Measurements from ENCODE around the gene HTRA3. TPM values are rescaled to one million over a fixed set of nuclear protein-coding genes. Genes with fewer than 3 reads are reported as not detected.

Gene HTRA3
- total and polyA plus RNA-seq, 4 donors, result 0.36 to 1.2 (median 1.1) TPM

DNA sequence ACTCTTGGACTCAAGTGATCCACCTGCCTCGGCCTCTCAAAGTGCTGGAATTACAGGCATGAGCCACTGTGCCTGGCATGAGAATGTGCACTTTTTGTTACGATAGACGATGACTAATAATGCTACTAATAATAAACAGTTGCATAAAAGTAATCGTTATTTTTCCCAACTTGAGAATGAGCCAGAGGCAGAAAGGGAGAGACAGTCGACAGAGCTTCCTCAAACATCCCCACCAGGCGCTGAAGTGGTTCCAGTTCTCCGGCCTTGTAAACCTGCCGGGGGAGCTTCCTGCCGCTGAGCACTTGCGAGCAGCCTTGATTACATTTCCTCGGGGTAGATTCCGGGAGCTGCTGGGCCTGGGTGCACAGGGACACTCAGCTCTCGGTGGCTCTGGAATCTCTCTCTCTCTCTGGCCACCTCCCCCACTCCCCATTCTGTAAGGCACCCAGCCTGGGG, 8.9 kb upstream of the HTRA3 start:
- H3K27me3 ChIP-seq (ENCODE audit: control insufficient read depth in 4 of 4, insufficient read depth in 4 of 4, low read length in 3 of 4), result no peaks in the 10 kb centered on the region
- no peak overlapping the region for H3K4me3 ChIP-seq (ENCODE audit: low read depth in 1 of 3, low read length in 3 of 3)
- no peak for DNase-seq (ENCODE audit: low spot score)
- no peaks in the 10 kb centered on the region for H3K9me3 ChIP-seq (ENCODE audit: control insufficient read depth in 4 of 4, low read length in 3 of 4)
- no peak for TF ChIP-seq FOXA1 (IDR thresholded peaks at IDR 0.05)
- TF ChIP-seq SP1 (IDR thresholded peaks at IDR 0.05), result no peak
- TF ChIP-seq YY1 (IDR thresholded peaks at IDR 0.05), result no peak
- no peak for TF ChIP-seq NR2F2 (IDR thresholded peaks at IDR 0.05)
- no peak for TF ChIP-seq RAD21 (IDR thresholded peaks at IDR 0.05)
- TF ChIP-seq TAF1 (conservative IDR thresholded peaks at IDR 0.05), result no peak
- TF ChIP-seq, protein P1, sequence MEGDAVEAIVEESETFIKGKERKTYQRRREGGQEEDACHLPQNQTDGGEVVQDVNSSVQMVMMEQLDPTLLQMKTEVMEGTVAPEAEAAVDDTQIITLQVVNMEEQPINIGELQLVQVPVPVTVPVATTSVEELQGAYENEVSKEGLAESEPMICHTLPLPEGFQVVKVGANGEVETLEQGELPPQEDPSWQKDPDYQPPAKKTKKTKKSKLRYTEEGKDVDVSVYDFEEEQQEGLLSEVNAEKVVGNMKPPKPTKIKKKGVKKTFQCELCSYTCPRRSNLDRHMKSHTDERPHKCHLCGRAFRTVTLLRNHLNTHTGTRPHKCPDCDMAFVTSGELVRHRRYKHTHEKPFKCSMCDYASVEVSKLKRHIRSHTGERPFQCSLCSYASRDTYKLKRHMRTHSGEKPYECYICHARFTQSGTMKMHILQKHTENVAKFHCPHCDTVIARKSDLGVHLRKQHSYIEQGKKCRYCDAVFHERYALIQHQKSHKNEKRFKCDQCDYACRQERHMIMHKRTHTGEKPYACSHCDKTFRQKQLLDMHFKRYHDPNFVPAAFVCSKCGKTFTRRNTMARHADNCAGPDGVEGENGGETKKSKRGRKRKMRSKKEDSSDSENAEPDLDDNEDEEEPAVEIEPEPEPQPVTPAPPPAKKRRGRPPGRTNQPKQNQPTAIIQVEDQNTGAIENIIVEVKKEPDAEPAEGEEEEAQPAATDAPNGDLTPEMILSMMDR (IDR thresholded peaks at IDR 0.05; ENCODE audit: low read depth, low read length, missing input control), result no peak
- TF ChIP-seq FOXA2 (IDR thresholded peaks at IDR 0.05), result no peak
- no peak for TF ChIP-seq HNF4A (conservative IDR thresholded peaks at IDR 0.05)
- TF ChIP-seq, protein P2, sequence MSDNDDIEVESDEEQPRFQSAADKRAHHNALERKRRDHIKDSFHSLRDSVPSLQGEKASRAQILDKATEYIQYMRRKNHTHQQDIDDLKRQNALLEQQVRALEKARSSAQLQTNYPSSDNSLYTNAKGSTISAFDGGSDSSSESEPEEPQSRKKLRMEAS (IDR thresholded peaks at IDR 0.05), result no peak
- TF ChIP-seq, protein P3, sequence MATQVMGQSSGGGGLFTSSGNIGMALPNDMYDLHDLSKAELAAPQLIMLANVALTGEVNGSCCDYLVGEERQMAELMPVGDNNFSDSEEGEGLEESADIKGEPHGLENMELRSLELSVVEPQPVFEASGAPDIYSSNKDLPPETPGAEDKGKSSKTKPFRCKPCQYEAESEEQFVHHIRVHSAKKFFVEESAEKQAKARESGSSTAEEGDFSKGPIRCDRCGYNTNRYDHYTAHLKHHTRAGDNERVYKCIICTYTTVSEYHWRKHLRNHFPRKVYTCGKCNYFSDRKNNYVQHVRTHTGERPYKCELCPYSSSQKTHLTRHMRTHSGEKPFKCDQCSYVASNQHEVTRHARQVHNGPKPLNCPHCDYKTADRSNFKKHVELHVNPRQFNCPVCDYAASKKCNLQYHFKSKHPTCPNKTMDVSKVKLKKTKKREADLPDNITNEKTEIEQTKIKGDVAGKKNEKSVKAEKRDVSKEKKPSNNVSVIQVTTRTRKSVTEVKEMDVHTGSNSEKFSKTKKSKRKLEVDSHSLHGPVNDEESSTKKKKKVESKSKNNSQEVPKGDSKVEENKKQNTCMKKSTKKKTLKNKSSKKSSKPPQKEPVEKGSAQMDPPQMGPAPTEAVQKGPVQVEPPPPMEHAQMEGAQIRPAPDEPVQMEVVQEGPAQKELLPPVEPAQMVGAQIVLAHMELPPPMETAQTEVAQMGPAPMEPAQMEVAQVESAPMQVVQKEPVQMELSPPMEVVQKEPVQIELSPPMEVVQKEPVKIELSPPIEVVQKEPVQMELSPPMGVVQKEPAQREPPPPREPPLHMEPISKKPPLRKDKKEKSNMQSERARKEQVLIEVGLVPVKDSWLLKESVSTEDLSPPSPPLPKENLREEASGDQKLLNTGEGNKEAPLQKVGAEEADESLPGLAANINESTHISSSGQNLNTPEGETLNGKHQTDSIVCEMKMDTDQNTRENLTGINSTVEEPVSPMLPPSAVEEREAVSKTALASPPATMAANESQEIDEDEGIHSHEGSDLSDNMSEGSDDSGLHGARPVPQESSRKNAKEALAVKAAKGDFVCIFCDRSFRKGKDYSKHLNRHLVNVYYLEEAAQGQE (IDR thresholded peaks at IDR 0.05), result no peak
- TF ChIP-seq, protein P4, sequence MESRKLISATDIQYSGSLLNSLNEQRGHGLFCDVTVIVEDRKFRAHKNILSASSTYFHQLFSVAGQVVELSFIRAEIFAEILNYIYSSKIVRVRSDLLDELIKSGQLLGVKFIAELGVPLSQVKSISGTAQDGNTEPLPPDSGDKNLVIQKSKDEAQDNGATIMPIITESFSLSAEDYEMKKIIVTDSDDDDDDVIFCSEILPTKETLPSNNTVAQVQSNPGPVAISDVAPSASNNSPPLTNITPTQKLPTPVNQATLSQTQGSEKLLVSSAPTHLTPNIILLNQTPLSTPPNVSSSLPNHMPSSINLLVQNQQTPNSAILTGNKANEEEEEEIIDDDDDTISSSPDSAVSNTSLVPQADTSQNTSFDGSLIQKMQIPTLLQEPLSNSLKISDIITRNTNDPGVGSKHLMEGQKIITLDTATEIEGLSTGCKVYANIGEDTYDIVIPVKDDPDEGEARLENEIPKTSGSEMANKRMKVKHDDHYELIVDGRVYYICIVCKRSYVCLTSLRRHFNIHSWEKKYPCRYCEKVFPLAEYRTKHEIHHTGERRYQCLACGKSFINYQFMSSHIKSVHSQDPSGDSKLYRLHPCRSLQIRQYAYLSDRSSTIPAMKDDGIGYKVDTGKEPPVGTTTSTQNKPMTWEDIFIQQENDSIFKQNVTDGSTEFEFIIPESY (IDR thresholded peaks at IDR 0.05), result no peak
- TF ChIP-seq JUND (IDR thresholded peaks at IDR 0.05), result no peak
- H3K36me3 ChIP-seq (ENCODE audit: control insufficient read depth in 4 of 4, insufficient read depth in 3 of 4, low read depth in 1 of 4, low read length in 3 of 4), result no peaks in the 10 kb centered on the region
- no peak overlapping the region for H3K9ac ChIP-seq (ENCODE audit: low read depth in 1 of 2, low read length in 2 of 2)
- no peaks in the 10 kb centered on the region for H3K4me1 ChIP-seq (ENCODE audit: control insufficient read depth in 4 of 4, insufficient read depth in 4 of 4, low read length in 3 of 4)
- WGBS, result 58% methylated on average over 13 of the region's 13 CpGs
- peak overlapping the region; percentile 26 to 56 for H3K27ac ChIP-seq (ENCODE audit: low read depth in 1 of 2, low read length in 2 of 2)

DNA sequence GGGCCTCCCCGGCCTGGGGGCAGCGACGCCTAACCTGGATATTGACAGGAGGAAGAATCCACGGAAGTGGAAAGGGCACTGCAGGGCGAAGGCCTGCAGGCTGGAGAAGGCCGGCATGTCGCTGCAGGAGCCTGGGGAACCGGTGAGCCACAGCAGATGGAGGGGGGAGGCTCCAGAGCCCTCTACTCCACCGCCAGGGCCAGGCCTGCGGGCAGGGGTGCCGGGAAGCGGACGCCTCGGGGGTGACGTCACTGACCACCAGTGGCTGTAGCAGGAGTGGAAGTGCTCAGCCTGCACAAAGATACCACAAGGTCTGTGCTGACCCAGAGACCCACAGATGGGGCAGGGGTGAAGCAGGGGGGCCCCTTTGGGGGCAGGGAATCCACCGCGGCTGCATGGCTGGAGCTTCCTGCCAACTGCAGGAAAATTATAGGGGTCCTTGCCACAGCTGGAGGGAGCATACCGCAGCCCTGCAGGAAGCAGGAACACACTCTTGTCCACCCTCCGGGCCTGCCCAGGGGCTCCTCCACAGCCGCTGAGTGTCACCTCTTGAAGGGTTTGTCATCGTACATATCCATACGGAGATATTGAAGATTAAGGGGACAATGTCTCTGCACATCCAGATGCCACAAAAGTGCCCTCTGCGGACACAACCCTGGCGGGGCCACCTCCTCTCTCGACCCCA, 7.6 kb upstream of the HTRA3 start:
- no peak for TF ChIP-seq RAD21 (IDR thresholded peaks at IDR 0.05)
- TF ChIP-seq FOXA1 (IDR thresholded peaks at IDR 0.05), result no peak
- no peak for TF ChIP-seq SP1 (IDR thresholded peaks at IDR 0.05)
- TF ChIP-seq, protein P5, sequence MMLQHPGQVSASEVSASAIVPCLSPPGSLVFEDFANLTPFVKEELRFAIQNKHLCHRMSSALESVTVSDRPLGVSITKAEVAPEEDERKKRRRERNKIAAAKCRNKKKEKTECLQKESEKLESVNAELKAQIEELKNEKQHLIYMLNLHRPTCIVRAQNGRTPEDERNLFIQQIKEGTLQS (IDR thresholded peaks at IDR 0.05), result no peak
- TF ChIP-seq YY1 (IDR thresholded peaks at IDR 0.05), result no peak
- TF ChIP-seq GABPA (IDR thresholded peaks at IDR 0.05 in 1 of 2, conservative IDR thresholded peaks at IDR 0.05 in 1 of 2), result no peak
- TF ChIP-seq, protein P2 (IDR thresholded peaks at IDR 0.05), result no peak
- Histone ChIP-seq H3K27me3 (ENCODE audit: control insufficient read depth in 4 of 4, insufficient read depth in 4 of 4, low read length in 3 of 4) (no peaks in the 10 kb centered on the region), H3K27ac (ENCODE audit: low read depth in 1 of 2, low read length in 2 of 2) (no peak overlapping the region), H3K9ac (ENCODE audit: low read depth in 1 of 2, low read length in 2 of 2) (no peak overlapping the region), H3K4me1 (ENCODE audit: control insufficient read depth in 4 of 4, insufficient read depth in 4 of 4, low read length in 3 of 4) (no peaks in the 10 kb centered on the region), H3K9me3 (ENCODE audit: control insufficient read depth in 4 of 4, low read length in 3 of 4) (no peaks in the 10 kb centered on the region), H3K36me3 (ENCODE audit: control insufficient read depth in 4 of 4, insufficient read depth in 3 of 4, low read depth in 1 of 4, low read length in 3 of 4) (no peaks in the 10 kb centered on the region), H3K4me3 (ENCODE audit: low read depth in 1 of 3, low read length in 3 of 3) (no peak overlapping the region)
- no peak for DNase-seq (ENCODE audit: low spot score)
- WGBS, result 78% methylated on average over 25 of the region's 25 CpGs

All from liver (tissue), 9 donors.